Measurements from ENCODE around the gene NECAB3. TPM values are rescaled to one million over a fixed set of nuclear protein-coding genes. Genes with fewer than 3 reads are reported as not detected.

Gene NECAB3
- total and polyA plus RNA-seq, 2 of the 13 experiments (the other 11 are each of a cell fraction or from before 2014, with no cell fraction given), result 61.5 to 65.5 TPM

DNA sequence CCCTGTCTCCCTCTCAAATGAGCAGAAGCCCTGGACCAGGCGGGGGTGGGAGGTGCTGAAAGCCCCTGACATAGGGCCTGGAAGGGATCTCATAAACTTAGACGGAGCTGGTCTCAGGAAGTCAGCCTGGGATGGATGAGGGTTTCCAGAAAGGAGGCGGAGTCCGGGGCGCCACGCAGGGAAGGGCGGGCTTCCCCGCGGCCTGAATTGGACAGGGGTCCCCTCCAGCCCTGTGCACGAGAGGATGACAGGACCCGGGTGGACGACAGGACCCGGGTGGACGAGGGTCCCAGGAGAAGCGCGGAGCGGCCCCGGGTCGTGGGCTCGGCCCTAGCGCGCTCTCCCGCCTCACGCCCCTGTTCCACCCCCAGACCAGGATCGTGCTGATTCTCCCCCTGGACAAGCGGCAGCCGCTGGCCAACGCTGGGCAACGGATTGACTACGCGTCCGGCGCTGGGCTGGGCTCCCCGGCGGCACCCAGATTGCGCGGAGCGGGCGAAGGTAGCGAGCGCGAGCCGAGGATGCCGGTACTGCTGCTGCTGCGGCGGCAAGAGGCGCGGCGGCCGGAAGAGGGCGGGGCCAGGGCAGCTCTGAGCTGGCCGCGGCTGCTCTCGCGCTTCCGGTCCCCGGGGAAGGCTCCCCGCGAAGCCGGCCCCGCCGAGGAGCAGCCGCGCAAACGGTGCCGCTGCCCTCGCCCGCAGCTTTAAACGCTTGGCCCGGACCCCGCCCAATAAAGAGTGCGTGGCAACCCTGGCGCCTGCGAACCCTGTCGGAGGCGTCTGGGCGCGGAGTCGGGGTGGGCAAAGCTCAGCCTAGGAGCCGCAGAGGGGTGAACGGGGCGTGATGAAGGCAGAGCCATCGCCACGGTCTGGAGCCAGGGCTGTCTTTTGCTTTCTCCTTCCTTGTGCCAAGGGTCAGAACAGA lies 10.8 kb downstream of the NECAB3 start (continued):
- peak; percentile 38; the same call in 1 of the 2 replicates for TF ChIP-seq ZNF362 (CRISPR knock-in tag; IDR thresholded peaks at IDR 0.05; ENCODE audit: borderline replicate concordance)
- TF ChIP-seq ZBTB40 (IDR thresholded peaks at IDR 0.05), result no peak; the same call in 1 of the 2 replicates
- peak; percentile 62; the same call in 1 of the 2 replicates for TF ChIP-seq ZBTB40 (CRISPR knock-in tag; IDR thresholded peaks at IDR 0.05)
- no peak; the same call in none of the 2 replicates for TF ChIP-seq NFE2L1 (CRISPR knock-in tag; IDR thresholded peaks at IDR 0.05; ENCODE audit: borderline replicate concordance)
- TF ChIP-seq ZNF34 (CRISPR knock-in tag; IDR thresholded peaks at IDR 0.05; ENCODE audit: borderline replicate concordance), result no peak; the same call in none of the 2 replicates
- TF ChIP-seq SMAD1 (CRISPR knock-in tag; IDR thresholded peaks at IDR 0.05; ENCODE audit: borderline replicate concordance, low read depth), result peak; percentile 99
- peak; percentile 18 for TF ChIP-seq BCL6 (CRISPR knock-in tag; IDR thresholded peaks at IDR 0.05)
- TF ChIP-seq ZNF275 (CRISPR knock-in tag; IDR thresholded peaks at IDR 0.05; ENCODE audit: borderline replicate concordance), result peak; percentile 81; the same call in 1 of the 2 replicates
- peak; percentile 84; the same call in 1 of the 2 replicates for TF ChIP-seq ZNF850 (CRISPR knock-in tag; conservative IDR thresholded peaks at IDR 0.05)
- TF ChIP-seq RBFOX2 (IDR thresholded peaks at IDR 0.05; ENCODE audit: low read depth, low read length), result peak; percentile 99
- TF ChIP-seq, protein P1, sequence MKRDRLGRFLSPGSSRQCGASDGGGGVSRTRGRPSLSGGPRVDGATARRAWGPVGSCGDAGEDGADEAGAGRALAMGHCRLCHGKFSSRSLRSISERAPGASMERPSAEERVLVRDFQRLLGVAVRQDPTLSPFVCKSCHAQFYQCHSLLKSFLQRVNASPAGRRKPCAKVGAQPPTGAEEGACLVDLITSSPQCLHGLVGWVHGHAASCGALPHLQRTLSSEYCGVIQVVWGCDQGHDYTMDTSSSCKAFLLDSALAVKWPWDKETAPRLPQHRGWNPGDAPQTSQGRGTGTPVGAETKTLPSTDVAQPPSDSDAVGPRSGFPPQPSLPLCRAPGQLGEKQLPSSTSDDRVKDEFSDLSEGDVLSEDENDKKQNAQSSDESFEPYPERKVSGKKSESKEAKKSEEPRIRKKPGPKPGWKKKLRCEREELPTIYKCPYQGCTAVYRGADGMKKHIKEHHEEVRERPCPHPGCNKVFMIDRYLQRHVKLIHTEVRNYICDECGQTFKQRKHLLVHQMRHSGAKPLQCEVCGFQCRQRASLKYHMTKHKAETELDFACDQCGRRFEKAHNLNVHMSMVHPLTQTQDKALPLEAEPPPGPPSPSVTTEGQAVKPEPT (CRISPR knock-in tag; IDR thresholded peaks at IDR 0.05; ENCODE audit: low read depth), result no peak
- peak; percentile 79 for TF ChIP-seq YY1 (IDR thresholded peaks at IDR 0.05; ENCODE audit: insufficient read depth, insufficient replicate concordance, low read depth, low read length)
- peak; percentile 96 for TF ChIP-seq SPEN (CRISPR knock-in tag; IDR thresholded peaks at IDR 0.05; ENCODE audit: low read depth)
- TF ChIP-seq POLR2A (IDR thresholded peaks at IDR 0.05; ENCODE audit: insufficient read depth in 1 of 2, low read depth in 2 of 2, low read length in 2 of 2), result peak; percentile 65 to 91; a peak in 3 of 4 replicates
